Mesodermal cell (in vitro differentiated cells): Measurements from ENCODE around the gene CBY3.
"Not testable (repeated sequence)": the region's sequence is repeated elsewhere in the genome, so short reads cannot be mapped to it uniquely, and the experiment has no call there.

Source experiments
- H3K27ac ChIP-seq: 2 replicates; pipeline ENCODE4 v1.7.0; 2013; ENCODE audit warnings: mild to moderate bottlenecking, low read depth, low read length, moderate library complexity; ENCODE audit not compliant: severe bottlenecking
- H3K36me3 ChIP-seq: 2 replicates; pipeline ENCODE4 v1.7.1; 2013; ENCODE audit warnings: mild to moderate bottlenecking, low read length, moderate library complexity; ENCODE audit not compliant: control insufficient read depth, insufficient read depth
- H3K4me1 ChIP-seq: one replicate; pipeline ENCODE4 v1.7.1; 2013; ENCODE audit warnings: mild to moderate bottlenecking, low read length; ENCODE audit not compliant: insufficient read depth, control insufficient read depth, poor library complexity, severe bottlenecking
- H3K4me3 ChIP-seq: 2 replicates; pipeline ENCODE4 v1.7.0; 2013; ENCODE audit warnings: low read length, control low read depth, mild to moderate bottlenecking; ENCODE audit not compliant: insufficient read depth, poor library complexity, severe bottlenecking; ENCODE audit errors: extremely low read depth
- H3K9me3 ChIP-seq: 2 replicates; pipeline ENCODE4 v1.7.1; 2013; ENCODE audit warnings: mild to moderate bottlenecking, low read length, moderate library complexity; ENCODE audit not compliant: control insufficient read depth
- WGBS, 2 experiments: methylation state at CpG; one replicate each; pipeline ENCODE4 v1.1.5; 2013; ENCODE audit warnings: missing lambda C conversion rate in 2 of 2; ENCODE audit not compliant: insufficient coverage in 2 of 2; 5-methylcytosine and 5-hydroxymethylcytosine counted together

CBY3 gene

DNA sequence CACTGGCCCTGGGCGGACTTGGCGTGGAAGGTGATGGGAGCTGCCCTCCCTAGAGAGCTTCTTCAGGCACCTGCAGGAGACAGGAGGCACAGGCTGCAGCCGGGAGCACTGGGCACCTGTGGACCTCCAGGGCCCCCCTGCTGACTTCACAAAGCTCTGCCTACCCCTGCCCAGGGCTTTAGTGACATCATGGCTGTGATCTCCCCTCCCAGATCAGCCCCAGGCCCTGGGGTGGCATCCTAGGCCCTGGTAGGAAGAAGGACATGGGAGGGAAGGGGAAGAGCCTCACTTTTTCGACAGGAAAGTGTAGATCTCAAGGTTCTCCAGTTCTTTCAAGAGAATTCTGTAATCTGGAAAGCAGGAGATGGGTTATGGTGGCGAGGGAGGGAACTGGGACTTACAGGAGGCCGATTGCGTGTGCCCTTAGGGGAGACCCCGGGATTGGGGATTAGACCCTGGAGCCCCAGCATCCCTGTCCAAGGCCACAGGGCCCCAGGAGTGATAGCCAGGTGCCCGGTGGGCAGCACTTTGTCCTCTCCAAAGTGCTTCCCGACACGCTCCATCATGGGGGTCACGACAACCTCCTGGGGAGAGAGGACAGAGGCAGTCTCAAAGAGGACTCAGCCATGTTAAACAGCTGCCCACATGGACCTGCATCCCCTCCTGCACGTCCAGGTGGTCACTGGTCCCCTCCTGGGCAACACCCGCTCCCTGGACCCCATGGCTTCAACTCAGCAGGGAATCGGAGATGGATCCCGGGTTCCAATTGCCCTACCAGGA lies 37.5 kb downstream of the CBY3 start:
- H3K27ac ChIP-seq, H3K36me3 ChIP-seq, H3K9me3 ChIP-seq, H3K4me3 ChIP-seq, H3K4me1 ChIP-seq: not testable (repeated sequence)
- 84 to 87% methylated on average over 13 of the region's 16 CpGs for WGBS, 2 experiments

GRCh38 chr5:179642626-179643025 lies 38.2 kb downstream of the CBY3 start:
- not testable (repeated sequence) for H3K27ac ChIP-seq, H3K4me3 ChIP-seq, H3K36me3 ChIP-seq, H3K4me1 ChIP-seq, H3K9me3 ChIP-seq
- 89 to 91% methylated on average over 9 to 12 of the region's 17 CpGs for WGBS, 2 experiments

GRCh38 chr5:179641745-179642144 lies 39.1 kb downstream of the CBY3 start:
- H3K27ac ChIP-seq, H3K9me3 ChIP-seq, H3K36me3 ChIP-seq, H3K4me3 ChIP-seq, H3K4me1 ChIP-seq: not testable (repeated sequence)
- no CpG with 5 or more reads among the region's 4 CpGs for whole genome bisulfite sequencing, 2 experiments

DNA sequence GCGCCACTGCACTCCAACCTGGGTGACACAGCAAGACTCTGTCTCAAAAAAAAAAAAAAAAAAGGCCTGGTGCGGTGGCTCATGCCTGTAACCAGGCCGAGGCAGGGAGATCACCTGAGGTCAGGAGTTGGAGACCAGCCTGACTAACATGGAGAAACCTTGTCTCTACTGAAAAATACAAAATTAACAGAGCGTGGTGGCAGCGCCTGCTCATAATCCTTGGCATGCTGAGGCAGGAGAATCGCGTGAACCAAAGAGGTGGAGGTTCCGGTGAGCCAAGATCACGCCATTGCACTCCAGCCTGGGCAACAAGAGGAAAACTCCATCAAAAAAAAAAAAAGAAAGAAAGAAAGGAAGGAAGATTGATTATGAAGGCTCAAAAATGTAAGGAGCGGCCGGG lies 41.5 kb downstream of the CBY3 start:
- H3K9me3 ChIP-seq, H3K36me3 ChIP-seq, H3K4me1 ChIP-seq, H3K4me3 ChIP-seq, H3K27ac ChIP-seq: not testable (repeated sequence)
- WGBS, 2 experiments: 93 to 94% methylated on average over 8 to 10 of the region's 11 CpGs

GRCh38 chr5:179634370-179635172 lies 46.3 kb downstream of the CBY3 start:
- H3K4me3 ChIP-seq, H3K36me3 ChIP-seq, H3K9me3 ChIP-seq, H3K4me1 ChIP-seq, H3K27ac ChIP-seq: not testable (repeated sequence)
- WGBS, 2 experiments: 0% methylated on average over 1 of the region's 49 CpGs; no CpG with 5 or more reads in 1 of the 2 experiments

DNA sequence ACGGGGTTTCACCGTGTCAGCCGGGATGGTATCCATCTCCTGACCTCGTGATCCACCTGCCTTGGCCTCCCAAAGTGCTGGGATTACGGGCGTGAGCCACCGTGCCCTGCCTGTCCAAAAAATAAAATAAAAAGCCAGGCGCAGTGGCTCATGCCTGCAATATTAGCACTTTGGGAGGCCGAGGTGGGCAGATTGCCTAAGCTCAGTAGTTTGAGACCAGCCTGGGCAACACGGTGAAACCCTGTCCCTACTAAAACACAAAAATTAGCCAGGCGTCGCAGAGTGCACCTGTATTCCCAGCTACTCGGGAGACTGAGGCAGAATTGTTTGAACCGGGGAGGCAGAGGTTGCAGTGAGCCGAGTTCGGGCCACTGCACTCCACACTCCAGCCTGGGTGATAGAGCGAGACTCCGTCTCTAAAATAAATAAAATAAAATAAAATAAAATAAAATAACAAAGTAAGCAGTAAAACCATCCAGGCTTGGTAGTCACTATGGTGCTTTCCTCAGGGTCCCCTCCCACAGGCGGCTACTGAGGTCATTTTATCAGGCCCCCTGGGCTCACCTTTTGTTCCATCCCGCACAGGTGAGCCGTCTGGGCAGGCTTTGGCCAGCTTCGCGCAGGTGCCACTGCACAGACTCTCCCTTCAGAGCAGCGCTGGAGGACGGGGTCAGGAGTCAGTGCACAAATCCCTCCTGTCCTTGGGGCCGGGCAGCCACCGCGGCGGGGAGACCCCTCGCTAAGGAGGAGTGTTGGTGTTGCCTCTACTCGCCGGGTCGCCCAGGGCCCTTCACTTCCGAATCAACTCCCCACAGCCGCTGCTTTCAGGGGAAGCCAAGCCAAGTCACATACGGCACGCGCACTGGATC lies 47.1 kb downstream of the CBY3 start:
- H3K36me3 ChIP-seq, H3K4me1 ChIP-seq, H3K9me3 ChIP-seq, H3K27ac ChIP-seq: not testable (repeated sequence)
- H3K4me3 ChIP-seq: peak overlapping the region; percentile 25
- WGBS, 2 experiments: 87 to 96% methylated on average over 13 to 14 of the region's 38 CpGs
